ENCODE data around the gene KAZN.

The KAZN gene

GRCh38 chr1:15158506-15159165, 560.2 kb downstream of the KAZN start:
- Histone ChIP-seq H3K27ac (ENCODE audit: low read length, poor library complexity, severe bottlenecking) (peak overlapping the region; percentile 63), H2AK5ac (ENCODE audit: low read length, severe bottlenecking) (peak overlapping the region; percentile 47), H4K8ac (ENCODE audit: low read length) (peak overlapping the region; percentile 27), H2BK5ac (ENCODE audit: low read depth, low read length, poor library complexity, severe bottlenecking) (no peak overlapping the region), H3K27me3 (ENCODE audit: control insufficient read depth in 1 of 2, insufficient read depth in 1 of 2, low read length in 2 of 2) (peaks cover 0 to 3% of the 10 kb centered on the region in 2 experiments), H3K14ac (ENCODE audit: low read length in 2 of 2) (peak overlapping the region in 1 of 2 experiments; percentile 55), H2BK12ac (ENCODE audit: low read length in 2 of 2) (peak overlapping the region; percentile 85 to 88), H2BK15ac (ENCODE audit: low read depth, poor library complexity, severe bottlenecking) (peak overlapping the region; percentile 74), H2AFZ (ENCODE audit: low read depth, low read length) (no peak overlapping the region), H3K36me3 (ENCODE audit: control insufficient read depth in 1 of 2, insufficient read depth in 2 of 2, low read depth in 1 of 2, low read length in 2 of 2) (peaks cover 0 to 2% of the 10 kb centered on the region in 2 experiments), H3K4ac (ENCODE audit: low read depth in 1 of 2, low read length in 2 of 2) (peak overlapping the region; percentile 58 to 59), H3K9ac (ENCODE audit: low read length) (no peak overlapping the region), H3K4me1 (ENCODE audit: control insufficient read depth, insufficient read depth, low read depth, low read length) (peaks cover 36% of the 10 kb centered on the region), H3K9me3 (ENCODE audit: control insufficient read depth, low read length) (no peaks in the 10 kb centered on the region), H4K91ac (ENCODE audit: low read length) (peak overlapping the region; percentile 92), H2BK120ac (ENCODE audit: low read depth, low read length) (peak overlapping the region; percentile 96), H3K18ac (ENCODE audit: low read depth in 1 of 2, low read length in 2 of 2) (peak overlapping the region; percentile 86 to 87), H3K79me1 (replicated peaks; ENCODE audit: low read length, poor library complexity, severe bottlenecking) (peaks cover 39% of the 10 kb centered on the region), H3K23ac (ENCODE audit: low read length in 2 of 2) (no peak overlapping the region), H3K4me2 (ENCODE audit: low read length, poor library complexity, severe bottlenecking) (peak overlapping the region; percentile 26), H3K4me3 (ENCODE audit: insufficient read depth in 1 of 2, low read depth in 1 of 2, low read length in 2 of 2) (no peak overlapping the region)
- WGBS = 21% methylated on average over 9 of the region's 13 CpGs
- peak; percentile 98 for DNase-seq

DNA sequence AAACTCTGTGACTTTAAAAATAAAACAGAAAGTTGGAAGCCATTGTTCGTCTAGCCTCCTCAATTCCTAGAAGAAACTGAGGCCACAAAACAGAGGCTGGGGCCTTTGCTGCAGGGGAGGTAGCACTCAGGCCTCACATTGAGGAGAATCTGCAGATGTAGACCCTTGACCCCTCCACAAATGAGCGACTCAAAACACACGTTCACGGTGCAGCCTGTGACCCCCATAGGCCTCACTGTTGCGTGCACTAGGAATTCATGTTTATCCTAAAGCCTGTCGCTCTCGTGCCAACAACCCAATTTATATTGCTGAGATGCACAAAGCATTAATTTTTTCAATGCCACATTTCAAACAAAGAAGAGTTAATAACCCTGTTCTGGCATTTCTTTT, 560.7 kb downstream of the KAZN start:
- H3K9me3 ChIP-seq (ENCODE audit: control insufficient read depth, low read length) = no peaks in the 10 kb centered on the region
- H3K23ac ChIP-seq (ENCODE audit: low read length in 2 of 2) = no peak overlapping the region
- no peak overlapping the region for H3K14ac ChIP-seq (ENCODE audit: low read length in 2 of 2)
- WGBS = 2% methylated on average over 7 of the region's 7 CpGs
- peaks cover 0 to 2% of the 10 kb centered on the region in 2 experiments for H3K36me3 ChIP-seq (ENCODE audit: control insufficient read depth in 1 of 2, insufficient read depth in 2 of 2, low read depth in 1 of 2, low read length in 2 of 2)
- H3K9ac ChIP-seq (ENCODE audit: low read length) = no peak overlapping the region
- no peak overlapping the region for H4K8ac ChIP-seq (ENCODE audit: low read length)
- H3K79me1 ChIP-seq (replicated peaks; ENCODE audit: low read length, poor library complexity, severe bottlenecking) = peaks cover 39% of the 10 kb centered on the region
- peak overlapping the region; percentile 7 for H3K4me2 ChIP-seq (ENCODE audit: low read length, poor library complexity, severe bottlenecking)
- peaks cover 0 to 3% of the 10 kb centered on the region in 2 experiments for H3K27me3 ChIP-seq (ENCODE audit: control insufficient read depth in 1 of 2, insufficient read depth in 1 of 2, low read length in 2 of 2)
- no peak overlapping the region for H3K4me3 ChIP-seq (ENCODE audit: insufficient read depth in 1 of 2, low read depth in 1 of 2, low read length in 2 of 2)
- no peak overlapping the region for H2BK120ac ChIP-seq (ENCODE audit: low read depth, low read length)
- H2BK5ac ChIP-seq (ENCODE audit: low read depth, low read length, poor library complexity, severe bottlenecking) = no peak overlapping the region
- peaks cover 36% of the 10 kb centered on the region for H3K4me1 ChIP-seq (ENCODE audit: control insufficient read depth, insufficient read depth, low read depth, low read length)
- peak overlapping the region; percentile 64 for H4K91ac ChIP-seq (ENCODE audit: low read length)
- H2AK5ac ChIP-seq (ENCODE audit: low read length, severe bottlenecking) = no peak overlapping the region
- peak overlapping the region; percentile 63 for H3K27ac ChIP-seq (ENCODE audit: low read length, poor library complexity, severe bottlenecking)
- peak; percentile 89 for DNase-seq
- no peak overlapping the region for H2AFZ ChIP-seq (ENCODE audit: low read depth, low read length)
- H3K4ac ChIP-seq (ENCODE audit: low read depth in 1 of 2, low read length in 2 of 2) = no peak overlapping the region
- no peak overlapping the region for H2BK15ac ChIP-seq (ENCODE audit: low read depth, poor library complexity, severe bottlenecking)
- peak overlapping the region; percentile 3 to 59 for H2BK12ac ChIP-seq (ENCODE audit: low read length in 2 of 2)
- peak overlapping the region; percentile 41 to 78 for H3K18ac ChIP-seq (ENCODE audit: low read depth in 1 of 2, low read length in 2 of 2)

DNA sequence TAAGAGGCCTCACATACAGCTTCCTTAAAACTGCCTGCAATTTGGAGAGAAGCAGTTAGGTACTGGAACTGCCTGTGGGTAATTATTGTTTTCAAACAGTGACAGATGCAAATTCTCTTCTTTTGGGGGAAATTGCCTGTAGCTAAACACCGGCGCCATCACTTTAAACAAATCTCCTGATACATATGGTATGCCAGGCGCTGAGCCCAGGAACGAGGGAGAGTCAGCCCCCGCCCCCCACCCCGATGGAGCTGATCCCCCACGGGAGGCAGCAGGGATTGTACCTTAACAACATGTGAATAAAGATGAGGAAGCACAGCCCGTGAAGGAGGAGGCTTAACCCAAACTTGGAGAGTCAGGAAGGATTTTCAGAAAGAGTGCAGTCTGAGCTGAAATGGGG, 562.1 kb downstream of the KAZN start:
- Histone ChIP-seq H3K18ac (ENCODE audit: low read depth in 1 of 2, low read length in 2 of 2) (peak overlapping the region; percentile 46 to 78), H2BK120ac (ENCODE audit: low read depth, low read length) (peak overlapping the region; percentile 83), H4K91ac (ENCODE audit: low read length) (peak overlapping the region; percentile 78), H3K27me3 (ENCODE audit: control insufficient read depth in 1 of 2, insufficient read depth in 1 of 2, low read length in 2 of 2) (no peaks in the 10 kb centered on the region), H3K9me3 (ENCODE audit: control insufficient read depth, low read length) (no peaks in the 10 kb centered on the region), H3K23ac (ENCODE audit: low read length in 2 of 2) (no peak overlapping the region), H3K14ac (ENCODE audit: low read length in 2 of 2) (no peak overlapping the region), H2BK12ac (ENCODE audit: low read length in 2 of 2) (peak overlapping the region; percentile 37 to 75), H4K8ac (ENCODE audit: low read length) (no peak overlapping the region), H3K79me1 (replicated peaks; ENCODE audit: low read length, poor library complexity, severe bottlenecking) (peaks cover 32% of the 10 kb centered on the region), H3K4ac (ENCODE audit: low read depth in 1 of 2, low read length in 2 of 2) (peak overlapping the region in 1 of 2 experiments; percentile 40), H3K4me1 (ENCODE audit: control insufficient read depth, insufficient read depth, low read depth, low read length) (peaks cover 25% of the 10 kb centered on the region), H2BK15ac (ENCODE audit: low read depth, poor library complexity, severe bottlenecking) (no peak overlapping the region), H3K36me3 (ENCODE audit: control insufficient read depth in 1 of 2, insufficient read depth in 2 of 2, low read depth in 1 of 2, low read length in 2 of 2) (no peaks in the 10 kb centered on the region), H2AFZ (ENCODE audit: low read depth, low read length) (no peak overlapping the region), H3K27ac (ENCODE audit: low read length, poor library complexity, severe bottlenecking) (no peak overlapping the region), H2AK5ac (ENCODE audit: low read length, severe bottlenecking) (peak overlapping the region; percentile 65), H3K4me2 (ENCODE audit: low read length, poor library complexity, severe bottlenecking) (no peak overlapping the region), H2BK5ac (ENCODE audit: low read depth, low read length, poor library complexity, severe bottlenecking) (no peak overlapping the region), H3K4me3 (ENCODE audit: insufficient read depth in 1 of 2, low read depth in 1 of 2, low read length in 2 of 2) (no peak overlapping the region), H3K9ac (ENCODE audit: low read length) (no peak overlapping the region)
- DNase-seq = no peak
- 68% methylated on average over 8 of the region's 8 CpGs for whole genome bisulfite sequencing

- Histone ChIP-seq H3K79me1 (replicated peaks; ENCODE audit: low read length, poor library complexity, severe bottlenecking) (peaks cover 28% of the 10 kb centered on the region), H2BK15ac (ENCODE audit: low read depth, poor library complexity, severe bottlenecking) (peak overlapping the region; percentile 12), H3K9me3 (ENCODE audit: control insufficient read depth, low read length) (no peaks in the 10 kb centered on the region), H3K14ac (ENCODE audit: low read length in 2 of 2) (no peak overlapping the region), H4K91ac (ENCODE audit: low read length) (no peak overlapping the region), H3K27ac (ENCODE audit: low read length, poor library complexity, severe bottlenecking) (no peak overlapping the region), H3K36me3 (ENCODE audit: control insufficient read depth in 1 of 2, insufficient read depth in 2 of 2, low read depth in 1 of 2, low read length in 2 of 2) (peaks cover 0 to 3% of the 10 kb centered on the region in 2 experiments), H3K4me1 (ENCODE audit: control insufficient read depth, insufficient read depth, low read depth, low read length) (peaks cover 13% of the 10 kb centered on the region), H4K8ac (ENCODE audit: low read length) (no peak overlapping the region), H3K27me3 (ENCODE audit: control insufficient read depth in 1 of 2, insufficient read depth in 1 of 2, low read length in 2 of 2) (no peaks in the 10 kb centered on the region), H3K4ac (ENCODE audit: low read depth in 1 of 2, low read length in 2 of 2) (no peak overlapping the region), H3K23ac (ENCODE audit: low read length in 2 of 2) (no peak overlapping the region), H2BK120ac (ENCODE audit: low read depth, low read length) (no peak overlapping the region), H2BK5ac (ENCODE audit: low read depth, low read length, poor library complexity, severe bottlenecking) (no peak overlapping the region), H3K4me3 (ENCODE audit: insufficient read depth in 1 of 2, low read depth in 1 of 2, low read length in 2 of 2) (no peak overlapping the region), H2AK5ac (ENCODE audit: low read length, severe bottlenecking) (peak overlapping the region; percentile 40), H2AFZ (ENCODE audit: low read depth, low read length) (no peak overlapping the region), H3K18ac (ENCODE audit: low read depth in 1 of 2, low read length in 2 of 2) (peak overlapping the region in 1 of 2 experiments; percentile 62), H2BK12ac (ENCODE audit: low read length in 2 of 2) (no peak overlapping the region), H3K9ac (ENCODE audit: low read length) (no peak overlapping the region), H3K4me2 (ENCODE audit: low read length, poor library complexity, severe bottlenecking) (no peak overlapping the region)
- WGBS = 82% methylated on average over 1 of the region's 3 CpGs
- DNase-seq = peak; percentile 69
Measured at GRCh38 chr1:15167386-15167785, 568.9 kb downstream of the KAZN start.
